ENCODE data around the gene CFB. TPM values are rescaled to one million over a fixed set of nuclear protein-coding genes. Genes with fewer than 3 reads are reported as not detected.

The CFB gene
- 47.7 and 56.5 TPM in 2 replicates for total RNA-seq

GRCh38 chr6:31945507-31946369 is at the start of gene CFB:
Gene CFB (plus strand): TSS chr6:31946095. CDS start chr6:31946222, 127 bp downstream.

GRCh38 chr6:31897612-31898382 is 48.1 kb upstream of the CFB start, which contains the start of gene EHMT2:
Gene EHMT2 (minus strand): TSS chr6:31897698. CDS start chr6:31897677, 21 bp downstream.

GRCh38 chr6:31901953-31902643 is 43.8 kb upstream of the CFB start, which contains the start of gene ZBTB12:
Gene ZBTB12 (minus strand): TSS chr6:31902086. CDS start chr6:31901305, 781 bp downstream.

GRCh38 chr6:31927242-31927862 is 18.5 kb upstream of the CFB start, which contains the start of gene C2:
Gene C2 (plus strand): TSS chr6:31927717. CDS start chr6:31927753, 36 bp downstream.

GRCh38 chr6:31958741-31959739 is 13.1 kb downstream of the CFB start, which contains the start of the genes NELFE and SKIC2:
Gene NELFE (minus strand): TSS chr6:31958971. CDS start chr6:31958446, 525 bp downstream.
Gene SKIC2 (plus strand): TSS chr6:31959175. CDS start chr6:31959193, 18 bp downstream.

GRCh38 chr6:31971993-31972708 is 26.3 kb downstream of the CFB start, which contains the start of gene DXO:
Gene DXO (minus strand): TSS chr6:31972138. CDS start chr6:31971675, 463 bp downstream.

GRCh38 chr6:31981744-31982143 is 35.8 kb downstream of the CFB start, which contains the start of gene C4A:
Gene C4A (plus strand): TSS chr6:31982057. CDS start chr6:31982108, 51 bp downstream.

Other genes with a start within 250 kb of the CFB start
- gene ABHD16A, start 242.8 kb upstream of the CFB start, total RNA-seq = 19.1 and 24.3 TPM in 2 replicates
- not detected in 2 replicates for gene LY6G6F, start 239.2 kb upstream of the CFB start, total RNA-seq
- gene LY6G6D, start 230.7 kb upstream of the CFB start, total RNA-seq = not detected in 2 replicates
- not detected in 2 replicates for gene LY6G6C, start 224.3 kb upstream of the CFB start, total RNA-seq
- gene MPIG6B, start 222.7 kb upstream of the CFB start, total RNA-seq = 0.06 TPM in 1 of 2 replicates, not detected in the other
- 48.5 and 60.7 TPM in 2 replicates for gene DDAH2, start 216.8 kb upstream of the CFB start, total RNA-seq
- gene CLIC1, start 209.6 kb upstream of the CFB start, total RNA-seq = 293 and 305 TPM in 2 replicates
- 1.6 and 4.2 TPM in 2 replicates for gene MSH5, start 206.1 kb upstream of the CFB start, total RNA-seq
- 0.44 and 0.50 TPM in 2 replicates for gene SAPCD1, start 183.4 kb upstream of the CFB start, total RNA-seq
- 0.10 and 0.12 TPM in 2 replicates for gene VWA7, start 168.8 kb upstream of the CFB start, total RNA-seq
- 54.7 and 63.3 TPM in 2 replicates for gene VARS1, start 150.3 kb upstream of the CFB start, total RNA-seq
- 36.0 and 38.2 TPM in 2 replicates for gene LSM2, start 139.1 kb upstream of the CFB start, total RNA-seq
- gene HSPA1L, start 130.8 kb upstream of the CFB start, total RNA-seq = 0.62 and 1.7 TPM in 2 replicates
- gene HSPA1A, start 130.6 kb upstream of the CFB start, total RNA-seq = 93.9 and 97.6 TPM in 2 replicates
- 101 and 110 TPM in 2 replicates for gene HSPA1B, start 118.4 kb upstream of the CFB start, total RNA-seq
- gene NEU1, start 83.3 kb upstream of the CFB start, total RNA-seq = 36.7 and 43.2 TPM in 2 replicates
- gene SLC44A4, start 67.1 kb upstream of the CFB start, total RNA-seq = not detected in 2 replicates
- gene EHMT2, start 48.4 kb upstream of the CFB start, total RNA-seq = 29.5 and 47.8 TPM in 2 replicates
- gene ZBTB12, start 44.0 kb upstream of the CFB start, total RNA-seq = 2.1 and 2.5 TPM in 2 replicates
- gene C2, start 18.4 kb upstream of the CFB start, total RNA-seq = 10.4 and 16.9 TPM in 2 replicates
- gene NELFE, start 12.9 kb downstream of the CFB start, total RNA-seq = 55.8 and 57.5 TPM in 2 replicates
- gene SKIC2, start 13.1 kb downstream of the CFB start, total RNA-seq = 24.6 and 28.9 TPM in 2 replicates
- gene DXO, start 26.0 kb downstream of the CFB start, total RNA-seq = 11.5 and 15.8 TPM in 2 replicates
- gene C4A, start 36.0 kb downstream of the CFB start, total RNA-seq = 39.7 and 65.0 TPM in 2 replicates
- 25.2 and 46.6 TPM in 2 replicates for gene C4B, start 68.7 kb downstream of the CFB start, total RNA-seq
- 0.15 TPM in 1 of 2 replicates, not detected in the other for gene CYP21A2, start 92.3 kb downstream of the CFB start, total RNA-seq
- 35.8 and 38.3 TPM in 2 replicates for gene TNXB, start 163.2 kb downstream of the CFB start, total RNA-seq
- gene ATF6B, start 182.2 kb downstream of the CFB start, total RNA-seq = 31.5 and 31.7 TPM in 2 replicates
- gene FKBPL, start 184.2 kb downstream of the CFB start, total RNA-seq = 4.3 and 4.7 TPM in 2 replicates
- gene PRRT1, start 205.8 kb downstream of the CFB start, total RNA-seq = 1.1 and 1.8 TPM in 2 replicates
- gene PPT2, start 208.0 kb downstream of the CFB start, total RNA-seq = 9.5 and 18.3 TPM in 2 replicates
- gene EGFL8, start 218.5 kb downstream of the CFB start, total RNA-seq = 0.12 and 0.29 TPM in 2 replicates
- gene AGPAT1, start 230.0 kb downstream of the CFB start, total RNA-seq = 43.9 and 51.3 TPM in 2 replicates
- 27.9 and 29.6 TPM in 2 replicates for gene RNF5, start 232.3 kb downstream of the CFB start, total RNA-seq
- 0.50 and 1.4 TPM in 2 replicates for gene AGER, start 238.2 kb downstream of the CFB start, total RNA-seq
- gene PBX2, start 244.1 kb downstream of the CFB start, total RNA-seq = 32.2 and 34.1 TPM in 2 replicates
- 1.6 and 1.9 TPM in 2 replicates for gene GPSM3, start 246.5 kb downstream of the CFB start, total RNA-seq

Data from cardiac ventricle fibroblast (primary cell).